D721Med (cell line): ENCODE data around the gene CWC27.

ENCODE experiments used
- DNase-seq: peaks from one replicate; pipeline ENCODE4 v3.0.0; 2011; ENCODE audit warnings: low spot score; ENCODE audit not compliant: insufficient read length
- FAIRE-seq: peaks from 2 replicates; lab custom pipeline; 2011; peaks lifted over from hg19 to GRCh38; lab: Jason Lieb, UNC
- TF ChIP-seq, protein P1 (sequence below): IDR thresholded peaks from 2 replicates; pipeline ENCODE4 v1.5.1; 2012; ENCODE audit warnings: mild to moderate bottlenecking, control low read depth; ENCODE audit not compliant: insufficient read depth; ENCODE audit errors: missing control alignments

CWC27 gene

DNA sequence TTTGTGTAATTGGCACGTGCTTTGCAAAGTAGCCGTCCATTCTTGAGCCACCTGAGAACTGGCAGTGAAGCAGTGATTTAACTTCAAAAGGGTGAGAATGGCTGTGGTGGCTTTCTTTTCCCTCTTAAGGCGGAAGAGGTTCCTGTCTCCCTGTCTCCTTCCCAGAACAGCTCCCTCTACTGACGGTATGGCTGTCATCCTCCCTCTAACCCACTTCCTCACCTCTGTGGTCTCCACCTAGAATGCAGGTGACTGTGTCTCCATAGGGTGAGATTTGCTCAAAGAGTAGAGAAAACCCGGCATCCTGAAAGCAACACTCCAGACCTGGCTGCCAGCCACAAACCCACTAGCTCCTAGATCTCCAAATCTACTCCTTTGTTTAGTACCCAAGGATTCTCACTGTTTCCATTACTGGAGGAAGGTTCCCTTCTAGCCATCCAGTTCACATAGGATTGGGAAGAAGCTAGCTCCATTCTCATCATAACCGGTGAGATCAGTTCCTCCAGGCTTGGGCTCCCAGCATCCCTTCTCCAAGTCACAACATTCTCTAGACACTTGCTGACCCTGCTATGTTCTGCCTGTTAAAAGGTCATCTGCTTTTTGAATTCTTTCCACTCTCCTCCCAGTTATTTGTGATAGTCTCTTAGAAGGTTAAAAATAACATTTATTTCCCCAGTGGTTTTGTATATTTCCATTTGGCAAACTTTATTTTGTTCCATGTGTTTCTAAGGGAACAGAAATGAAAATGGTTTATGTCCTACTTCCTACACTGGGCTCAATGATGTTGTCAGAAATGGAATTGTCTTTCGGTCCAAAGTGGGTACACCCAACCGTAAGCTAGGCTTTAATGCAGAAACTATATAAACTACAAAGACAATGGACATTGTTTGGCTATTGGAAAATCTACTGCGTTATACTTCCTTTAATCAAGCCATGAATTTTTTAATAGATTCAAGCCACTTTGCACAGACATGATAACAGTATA is 269.4 kb downstream of the CWC27 start:
- TF ChIP-seq, protein P1, sequence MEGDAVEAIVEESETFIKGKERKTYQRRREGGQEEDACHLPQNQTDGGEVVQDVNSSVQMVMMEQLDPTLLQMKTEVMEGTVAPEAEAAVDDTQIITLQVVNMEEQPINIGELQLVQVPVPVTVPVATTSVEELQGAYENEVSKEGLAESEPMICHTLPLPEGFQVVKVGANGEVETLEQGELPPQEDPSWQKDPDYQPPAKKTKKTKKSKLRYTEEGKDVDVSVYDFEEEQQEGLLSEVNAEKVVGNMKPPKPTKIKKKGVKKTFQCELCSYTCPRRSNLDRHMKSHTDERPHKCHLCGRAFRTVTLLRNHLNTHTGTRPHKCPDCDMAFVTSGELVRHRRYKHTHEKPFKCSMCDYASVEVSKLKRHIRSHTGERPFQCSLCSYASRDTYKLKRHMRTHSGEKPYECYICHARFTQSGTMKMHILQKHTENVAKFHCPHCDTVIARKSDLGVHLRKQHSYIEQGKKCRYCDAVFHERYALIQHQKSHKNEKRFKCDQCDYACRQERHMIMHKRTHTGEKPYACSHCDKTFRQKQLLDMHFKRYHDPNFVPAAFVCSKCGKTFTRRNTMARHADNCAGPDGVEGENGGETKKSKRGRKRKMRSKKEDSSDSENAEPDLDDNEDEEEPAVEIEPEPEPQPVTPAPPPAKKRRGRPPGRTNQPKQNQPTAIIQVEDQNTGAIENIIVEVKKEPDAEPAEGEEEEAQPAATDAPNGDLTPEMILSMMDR: peak; percentile 40
- DNase-seq (no peak), FAIRE-seq (no peak)

DNA sequence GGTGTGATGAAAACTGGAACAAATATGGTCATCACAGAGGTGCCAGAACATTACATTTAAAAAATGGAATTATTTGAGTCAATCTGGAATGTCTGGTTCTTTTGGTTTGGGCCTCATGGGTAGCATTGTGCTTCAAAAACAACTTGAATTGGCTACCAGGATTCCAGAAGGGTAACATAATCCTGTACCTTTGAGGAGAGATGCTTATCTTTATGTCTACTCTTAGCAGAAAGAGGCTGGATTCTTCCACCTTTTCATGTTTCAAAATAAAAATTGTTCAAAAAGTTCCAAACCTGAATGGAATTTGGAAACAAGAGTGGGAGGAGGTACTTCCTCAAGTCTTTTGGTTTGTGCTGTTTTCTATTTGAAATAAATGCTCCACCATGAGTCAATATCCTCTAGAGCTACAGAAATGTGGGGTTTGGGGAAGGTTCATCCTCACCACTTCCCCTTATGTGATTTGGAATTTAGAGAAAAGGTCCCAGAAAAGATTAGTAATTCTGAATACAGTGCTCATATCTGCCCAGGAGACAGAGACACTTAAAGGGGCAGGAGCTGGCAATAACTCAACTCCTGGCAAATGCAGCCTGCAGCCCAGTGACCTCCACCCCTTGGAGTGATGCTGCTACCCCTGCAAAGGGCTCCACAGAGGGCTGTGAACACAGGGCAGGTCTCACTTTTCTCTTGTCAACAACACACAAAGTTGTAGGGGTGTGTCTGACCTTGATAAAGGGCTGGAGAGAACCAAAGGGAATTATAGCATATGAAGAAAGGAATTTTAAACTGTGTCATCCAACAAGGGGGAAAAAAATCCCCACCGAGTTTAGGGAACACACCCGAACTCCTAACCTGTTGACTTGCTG is 272.8 kb downstream of the CWC27 start:
- TF ChIP-seq, protein P1: no peak
- no peak for DNase-seq

DNA sequence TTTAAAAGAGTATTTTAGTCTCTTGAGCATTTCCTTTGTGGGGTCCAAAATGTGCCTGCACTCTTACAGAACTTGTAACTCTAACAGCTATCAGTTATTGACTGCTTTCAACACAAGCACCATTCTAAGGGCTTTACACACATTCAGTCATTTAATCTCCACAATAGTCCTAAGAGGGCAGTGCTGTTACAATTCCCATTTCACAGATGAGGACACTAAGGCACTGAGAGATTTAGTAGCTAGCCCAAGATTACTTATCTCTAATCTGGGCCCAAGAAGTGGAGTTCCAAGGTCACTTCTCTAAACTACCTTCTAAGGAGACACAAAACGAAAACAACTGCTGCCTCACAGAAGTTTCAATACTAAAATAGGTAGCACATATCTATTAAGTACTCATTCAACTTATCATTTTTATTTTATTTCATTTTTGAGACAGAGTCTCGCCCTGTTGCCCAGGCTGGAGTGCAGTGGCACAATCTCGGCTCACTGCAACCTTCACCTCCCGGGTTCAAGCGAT is 275.2 kb downstream of the CWC27 start:
- no peak for FAIRE-seq
- DNase-seq: no peak
- TF ChIP-seq, protein P1: no peak

More for the DNA sequence above, 272.8 kb downstream of the CWC27 start:
- FAIRE-seq: no peak

DNA sequence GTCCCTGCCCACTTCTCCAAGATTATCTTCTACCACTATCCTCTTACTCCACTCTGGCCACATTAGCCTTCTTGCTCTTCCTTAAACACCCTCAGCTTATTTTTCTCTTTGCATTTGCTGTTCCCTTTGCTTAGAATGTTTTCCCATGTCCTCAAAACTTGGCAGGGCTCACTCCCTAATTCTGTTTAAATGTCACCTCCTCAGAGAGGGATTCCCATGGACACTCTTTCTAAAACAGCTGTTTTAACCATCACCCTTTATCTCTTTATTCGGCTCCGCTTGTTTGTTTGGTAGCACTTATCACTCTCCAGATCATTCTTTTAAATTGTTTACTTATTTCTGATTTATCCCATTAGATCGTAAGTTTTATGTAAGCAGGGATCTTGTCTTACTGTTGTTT is 278.5 kb downstream of the CWC27 start:
- TF ChIP-seq, protein P1: no peak
- FAIRE-seq (no peak), DNase-seq (no peak)

DNA sequence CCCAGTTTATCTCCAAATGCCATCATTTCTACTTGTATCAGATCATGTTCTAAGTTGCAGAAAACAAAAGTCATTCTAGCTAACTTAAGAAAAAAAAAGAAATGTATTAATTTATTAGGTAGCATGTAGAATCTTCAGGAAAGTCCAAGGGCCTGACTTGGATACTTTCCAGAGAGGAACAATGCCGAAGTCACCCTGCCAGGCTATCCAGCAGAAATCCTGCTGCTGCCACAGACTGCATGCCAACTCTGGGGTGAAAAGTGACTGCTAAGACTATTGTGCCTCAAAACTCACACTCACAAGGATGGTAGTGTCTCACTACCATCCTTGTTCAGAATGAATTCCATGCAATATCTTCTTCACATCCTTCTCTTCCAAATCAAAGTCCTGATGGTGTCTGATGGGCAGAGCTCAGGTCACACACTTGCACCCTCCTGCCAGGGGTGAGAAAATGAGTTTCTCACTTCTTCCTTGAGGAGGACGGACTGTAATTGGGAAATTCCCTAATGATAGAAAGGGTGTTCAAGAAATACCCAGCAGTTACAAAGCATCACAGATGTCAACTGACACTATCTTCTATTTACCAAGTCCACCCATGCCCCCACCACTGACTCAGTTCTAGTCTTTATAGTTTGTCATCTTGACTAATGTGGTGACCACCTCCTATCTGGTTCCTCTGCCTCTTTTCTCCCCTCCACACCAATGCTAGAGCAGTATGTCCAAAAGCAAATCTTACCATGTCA is 279.4 kb downstream of the CWC27 start:
- TF ChIP-seq, protein P1: no peak
- FAIRE-seq (no peak), DNase-seq (no peak)

DNA sequence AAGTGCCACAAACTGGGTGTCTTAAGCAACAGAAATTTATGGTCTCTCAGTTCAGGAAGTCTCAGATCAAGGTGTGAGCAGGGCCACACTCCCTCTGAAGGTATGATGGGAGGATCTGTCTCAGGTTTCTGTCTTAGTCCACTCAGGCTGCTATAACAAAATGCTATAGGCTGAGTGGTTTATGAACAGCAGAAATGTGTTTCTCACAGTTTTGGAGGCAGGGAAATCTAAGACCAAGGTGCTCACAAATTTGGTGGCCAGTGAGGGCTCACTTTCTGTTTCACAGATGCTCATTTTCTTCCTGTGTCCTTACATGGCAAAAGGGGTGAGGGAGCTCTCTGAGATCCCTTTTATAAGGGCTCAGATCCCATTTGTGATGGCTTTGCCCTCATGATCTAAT is 281.4 kb downstream of the CWC27 start:
- no peak for FAIRE-seq
- DNase-seq: no peak
- TF ChIP-seq, protein P1: no peak
